Adrenal gland (tissue), 5 donors: Measurements from ENCODE around the gene TRAF7.

Experiments used
- POLR2A ChIP-seq, 2 donors: fragments of 450-650 bp; IDR thresholded peaks; one replicate each; pipeline ENCODE4 v1.6.1; 2017; ENCODE audit warnings: antibody characterized with exemption in 2 of 2, mild to moderate bottlenecking in 2 of 2, moderate library complexity in 1 of 2
- TF ChIP-seq, protein P1 (sequence below), 6 experiments: fragments of 450-650 bp in 4 of 6; fragments of 200-600 bp in 2 of 6; sonication (generic) in 1 of 6; IDR thresholded peaks; 1 replicate in 5 of 6; 2 replicates in 1 of 6; pipeline versions ENCODE4 v1.5.1 to v1.8.0; 2016 to 2021; ENCODE audit warnings: antibody characterized with exemption in 6 of 6, mild to moderate bottlenecking in 2 of 6, moderate library complexity in 1 of 6
- donor health status: DM: no; HTN: no; CAD: no.

DNA sequence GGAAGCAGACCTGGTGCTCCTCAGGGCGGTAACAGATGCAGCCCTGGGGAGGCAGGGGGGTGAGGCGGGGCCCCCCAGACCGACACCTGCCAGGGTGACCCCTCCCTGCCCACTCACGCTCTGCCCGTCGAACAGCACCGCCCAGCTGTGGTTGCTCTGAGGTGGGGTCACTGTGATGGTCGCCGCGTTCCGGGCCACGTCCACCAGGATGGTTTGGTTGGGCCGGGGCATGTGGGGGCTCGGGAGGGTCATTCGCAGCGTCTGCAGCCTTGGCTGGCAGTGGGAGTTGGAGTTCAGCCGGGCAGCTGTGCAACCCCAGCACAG, 54.4 kb downstream of the TRAF7 start:
- TF ChIP-seq, protein P1, sequence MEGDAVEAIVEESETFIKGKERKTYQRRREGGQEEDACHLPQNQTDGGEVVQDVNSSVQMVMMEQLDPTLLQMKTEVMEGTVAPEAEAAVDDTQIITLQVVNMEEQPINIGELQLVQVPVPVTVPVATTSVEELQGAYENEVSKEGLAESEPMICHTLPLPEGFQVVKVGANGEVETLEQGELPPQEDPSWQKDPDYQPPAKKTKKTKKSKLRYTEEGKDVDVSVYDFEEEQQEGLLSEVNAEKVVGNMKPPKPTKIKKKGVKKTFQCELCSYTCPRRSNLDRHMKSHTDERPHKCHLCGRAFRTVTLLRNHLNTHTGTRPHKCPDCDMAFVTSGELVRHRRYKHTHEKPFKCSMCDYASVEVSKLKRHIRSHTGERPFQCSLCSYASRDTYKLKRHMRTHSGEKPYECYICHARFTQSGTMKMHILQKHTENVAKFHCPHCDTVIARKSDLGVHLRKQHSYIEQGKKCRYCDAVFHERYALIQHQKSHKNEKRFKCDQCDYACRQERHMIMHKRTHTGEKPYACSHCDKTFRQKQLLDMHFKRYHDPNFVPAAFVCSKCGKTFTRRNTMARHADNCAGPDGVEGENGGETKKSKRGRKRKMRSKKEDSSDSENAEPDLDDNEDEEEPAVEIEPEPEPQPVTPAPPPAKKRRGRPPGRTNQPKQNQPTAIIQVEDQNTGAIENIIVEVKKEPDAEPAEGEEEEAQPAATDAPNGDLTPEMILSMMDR (IDR thresholded peaks at IDR 0.05), result no peak
- TF ChIP-seq POLR2A (IDR thresholded peaks at IDR 0.05), result no peak
